IPS DF 4.7 (cell line): Measurements from ENCODE around the gene KRT78.
"Not testable (repeated sequence)": the region's sequence is repeated elsewhere in the genome, so short reads cannot be mapped to it uniquely, and the experiment has no call there.

Source experiments
- DNase-seq: peaks from one replicate; pipeline ENCODE4 v3.0.0-alpha.2; 2013; ENCODE audit warnings: low spot score; ENCODE audit errors: extremely low read depth

Gene KRT78, protein sequence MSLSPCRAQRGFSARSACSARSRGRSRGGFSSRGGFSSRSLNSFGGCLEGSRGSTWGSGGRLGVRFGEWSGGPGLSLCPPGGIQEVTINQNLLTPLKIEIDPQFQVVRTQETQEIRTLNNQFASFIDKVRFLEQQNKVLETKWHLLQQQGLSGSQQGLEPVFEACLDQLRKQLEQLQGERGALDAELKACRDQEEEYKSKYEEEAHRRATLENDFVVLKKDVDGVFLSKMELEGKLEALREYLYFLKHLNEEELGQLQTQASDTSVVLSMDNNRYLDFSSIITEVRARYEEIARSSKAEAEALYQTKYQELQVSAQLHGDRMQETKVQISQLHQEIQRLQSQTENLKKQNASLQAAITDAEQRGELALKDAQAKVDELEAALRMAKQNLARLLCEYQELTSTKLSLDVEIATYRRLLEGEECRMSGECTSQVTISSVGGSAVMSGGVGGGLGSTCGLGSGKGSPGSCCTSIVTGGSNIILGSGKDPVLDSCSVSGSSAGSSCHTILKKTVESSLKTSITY

DNA sequence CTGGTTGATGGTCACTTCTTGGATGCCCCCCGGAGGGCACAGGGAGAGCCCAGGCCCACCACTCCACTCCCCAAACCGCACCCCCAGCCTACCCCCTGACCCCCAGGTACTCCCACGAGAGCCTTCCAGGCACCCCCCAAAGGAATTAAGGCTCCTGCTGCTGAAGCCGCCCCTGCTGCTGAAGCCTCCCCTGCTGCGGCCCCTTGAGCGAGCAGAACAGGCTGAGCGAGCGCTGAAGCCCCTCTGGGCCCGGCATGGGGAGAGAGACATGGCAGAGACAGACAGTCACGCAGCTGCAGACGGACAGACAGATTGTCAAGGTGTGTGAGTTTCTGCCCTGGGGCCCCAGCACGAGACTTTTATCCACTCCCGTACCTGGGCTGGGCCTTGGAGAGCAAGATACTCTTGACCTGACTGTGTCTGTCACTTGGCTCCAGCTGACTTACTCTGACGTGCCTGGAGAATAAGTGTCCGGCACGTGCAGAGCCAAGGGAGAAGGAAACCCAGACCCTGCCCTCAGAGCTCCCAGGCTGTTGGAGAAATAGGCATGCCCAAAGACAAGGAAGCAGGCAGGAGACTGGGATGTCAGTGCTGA lies at the start of gene KRT78:
TSS of gene KRT78 (minus strand) at position 334 of the 595 bp plus-strand sequence. CDS start at position 270, 64 bp downstream.
- DNase-seq = no peak

DNA sequence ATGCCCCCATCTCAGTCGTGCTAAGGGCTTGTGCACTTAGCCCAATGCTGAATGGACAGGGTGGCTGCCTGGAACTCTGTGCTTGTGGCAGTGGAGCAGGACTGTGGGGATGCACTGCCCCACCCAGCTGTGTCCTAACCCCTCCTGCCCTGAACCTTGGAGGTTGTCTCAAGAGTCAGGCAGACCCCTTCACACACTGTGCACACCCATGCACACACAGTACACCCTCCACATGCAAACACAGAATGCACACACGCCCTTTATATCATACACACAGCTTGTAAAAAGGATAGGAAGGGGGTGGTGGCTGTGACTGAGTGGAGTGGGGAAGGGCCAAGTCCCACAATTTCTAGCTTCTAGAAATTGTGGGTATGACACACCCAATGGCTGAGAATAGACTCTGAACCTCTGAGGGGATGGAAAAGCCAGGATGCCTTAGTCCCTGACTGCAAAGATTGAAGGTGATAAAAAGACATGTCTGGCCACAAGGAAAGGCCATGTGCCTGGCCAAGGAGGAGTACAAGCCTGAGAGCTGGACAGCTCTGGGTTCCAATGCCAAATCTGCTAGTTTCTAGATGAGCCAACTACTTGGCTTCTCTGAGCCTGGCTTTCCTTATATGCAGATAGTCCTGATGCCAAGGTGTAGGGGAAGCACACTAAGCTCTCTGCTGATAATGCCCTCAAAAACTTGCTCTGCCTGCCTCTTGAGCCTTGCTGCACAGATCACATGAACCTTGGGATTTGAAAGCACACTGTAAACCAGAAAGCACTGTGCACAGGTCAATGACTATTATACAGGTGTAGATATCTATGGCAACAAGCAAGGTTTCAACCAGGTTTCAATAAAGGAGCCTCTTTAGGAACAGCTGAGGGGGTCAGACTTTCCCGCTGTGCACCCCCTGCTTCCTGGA lies 47.7 kb upstream of the KRT78 start:
- no peak for DNase-seq

DNA sequence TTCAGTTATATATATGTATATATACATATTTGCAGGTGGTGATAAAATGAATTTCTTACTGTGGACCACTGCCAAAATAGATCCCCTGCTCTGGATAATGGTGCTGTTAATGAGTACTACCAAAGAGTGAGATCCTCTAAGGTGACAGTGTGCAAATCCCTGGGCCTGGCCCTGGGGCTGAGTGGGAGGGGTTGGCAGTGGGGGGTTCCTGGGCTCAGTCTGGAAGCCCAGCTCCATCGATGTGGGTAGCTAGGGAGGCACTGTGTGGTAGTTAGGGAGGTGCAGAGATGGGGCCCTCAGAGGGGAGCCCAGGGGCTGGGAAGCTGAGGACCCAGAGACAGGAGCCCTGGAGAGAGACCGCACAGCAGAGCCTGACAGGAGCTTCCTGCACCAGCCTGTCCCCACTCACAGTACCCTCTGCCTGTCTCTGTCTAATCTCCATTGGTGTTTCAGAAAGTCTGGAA lies 47.0 kb upstream of the KRT78 start:
- DNase-seq = no peak

DNA sequence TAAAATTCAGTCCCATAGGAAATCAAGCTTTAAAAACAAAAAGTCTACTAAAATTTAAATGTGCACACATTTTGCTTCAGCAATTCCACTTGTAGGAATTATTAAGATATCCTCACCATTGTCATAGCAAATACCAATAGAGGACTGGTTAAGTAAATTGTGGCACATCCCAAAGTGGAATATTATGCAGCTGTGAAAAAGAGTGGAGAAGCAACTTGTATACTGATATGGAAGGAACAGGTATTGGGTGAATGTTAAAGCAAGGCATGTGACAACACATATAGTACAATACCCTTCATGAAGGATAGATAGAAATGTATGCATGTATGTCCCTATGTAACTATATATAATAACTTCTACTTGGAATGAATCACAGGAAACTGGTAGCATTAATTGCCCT lies 44.2 kb upstream of the KRT78 start:
- no peak for DNase-seq

DNA sequence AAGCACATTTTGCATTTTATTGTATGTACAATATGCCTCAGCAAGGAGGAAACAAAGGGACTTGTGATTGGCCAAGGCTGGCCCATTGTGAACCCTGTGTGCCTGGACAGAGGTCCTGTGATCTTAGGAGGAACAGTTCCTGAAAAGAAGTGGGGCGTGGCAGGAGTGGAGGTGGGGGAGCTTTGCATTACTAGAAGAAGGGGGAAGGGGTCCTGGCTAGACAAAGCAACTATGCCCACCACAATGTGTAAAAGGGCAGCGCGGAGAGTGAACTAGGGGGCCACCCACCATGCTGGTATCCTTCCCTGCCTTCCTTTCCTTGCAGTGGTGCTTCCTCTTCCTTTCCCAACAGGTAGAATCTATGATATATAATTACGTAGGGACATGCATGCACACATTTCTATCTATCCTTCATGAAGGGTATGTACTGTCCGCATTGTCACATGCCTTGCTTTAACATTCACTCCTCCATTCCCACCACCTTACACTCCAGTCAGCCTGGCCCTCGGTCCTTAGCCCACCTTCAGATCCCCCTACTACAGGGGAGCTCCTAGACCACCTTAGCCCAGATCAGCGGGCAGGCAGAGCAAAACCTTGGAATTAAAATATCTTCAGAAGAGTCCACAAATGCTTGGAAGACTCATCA lies 43.5 kb upstream of the KRT78 start:
- DNase-seq = no peak

DNA sequence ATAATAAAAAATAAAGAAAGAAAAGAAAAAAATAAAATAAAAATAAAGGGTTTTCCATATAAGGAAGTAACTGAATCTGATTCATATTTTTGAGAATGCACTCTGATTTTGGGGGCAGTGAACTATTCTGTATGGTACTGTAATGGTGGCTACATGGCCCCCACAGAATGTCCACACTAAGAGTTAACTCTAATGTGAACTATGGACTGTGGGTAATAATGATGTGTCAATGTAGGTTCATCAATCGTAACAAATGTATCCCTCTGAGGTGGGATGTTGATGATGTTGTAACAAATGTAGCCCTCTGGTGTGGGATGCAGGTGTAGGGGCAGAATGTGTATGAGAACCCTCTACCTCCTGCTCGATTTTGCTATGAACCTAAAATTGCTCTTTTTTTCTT lies 42.2 kb upstream of the KRT78 start:
- DNase-seq = no peak

DNA sequence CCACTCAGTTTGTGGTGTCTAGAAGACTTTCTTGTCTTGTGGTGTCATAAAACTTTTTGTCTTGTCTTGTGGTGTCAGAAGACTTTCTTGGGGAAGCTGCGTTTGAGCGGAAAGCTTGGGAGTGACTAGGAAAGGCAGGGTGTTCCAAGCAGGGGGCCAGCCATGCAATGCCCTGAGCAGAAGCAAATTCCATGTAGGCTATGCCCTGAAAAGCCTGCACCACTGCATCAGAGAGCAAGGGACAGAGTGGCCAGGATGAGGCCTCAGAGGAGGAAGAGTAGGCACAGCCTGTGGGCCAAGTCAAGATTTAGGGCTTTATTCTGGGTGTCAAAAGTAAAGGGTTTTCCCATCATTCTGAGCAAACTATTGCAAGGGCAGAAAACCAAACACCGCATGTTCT lies 41.6 kb upstream of the KRT78 start:
- DNase-seq = no peak

DNA sequence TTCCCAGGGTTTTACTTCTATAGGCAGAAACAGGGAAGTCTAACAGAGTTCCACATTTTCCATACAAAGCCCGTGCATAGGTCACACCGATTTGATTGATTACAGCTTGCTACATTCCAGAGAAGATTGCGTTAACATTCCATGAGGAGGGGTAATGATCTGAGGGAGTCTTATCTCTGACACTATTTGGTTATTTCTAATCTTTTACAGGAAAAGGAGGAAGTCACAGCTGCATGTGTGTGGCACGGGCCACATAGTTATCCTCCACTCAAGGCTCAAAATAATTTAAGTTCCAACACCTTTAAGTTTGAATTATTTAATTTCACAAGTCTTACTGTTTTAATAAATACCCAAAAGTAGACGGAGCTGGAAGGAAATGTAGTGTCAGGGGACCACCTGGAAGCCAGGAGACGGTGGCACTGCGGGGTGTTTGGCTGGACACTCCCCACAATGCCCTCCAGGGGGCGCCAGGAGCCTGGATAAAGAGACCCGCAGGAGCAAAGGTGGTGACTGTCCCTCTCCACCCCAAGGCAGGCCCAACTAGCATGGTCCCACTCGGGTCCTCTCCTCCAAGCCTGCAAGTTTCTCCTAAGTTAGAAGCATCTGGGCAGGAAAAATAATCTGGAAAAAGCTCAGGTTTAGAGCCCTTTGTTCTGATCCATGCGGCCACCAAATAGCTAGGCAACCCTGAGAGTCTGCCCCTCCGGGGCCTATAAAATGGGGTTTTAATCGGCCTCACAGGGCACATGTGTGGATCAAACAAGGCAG lies 35.9 kb upstream of the KRT78 start:
- DNase-seq = no peak

DNA sequence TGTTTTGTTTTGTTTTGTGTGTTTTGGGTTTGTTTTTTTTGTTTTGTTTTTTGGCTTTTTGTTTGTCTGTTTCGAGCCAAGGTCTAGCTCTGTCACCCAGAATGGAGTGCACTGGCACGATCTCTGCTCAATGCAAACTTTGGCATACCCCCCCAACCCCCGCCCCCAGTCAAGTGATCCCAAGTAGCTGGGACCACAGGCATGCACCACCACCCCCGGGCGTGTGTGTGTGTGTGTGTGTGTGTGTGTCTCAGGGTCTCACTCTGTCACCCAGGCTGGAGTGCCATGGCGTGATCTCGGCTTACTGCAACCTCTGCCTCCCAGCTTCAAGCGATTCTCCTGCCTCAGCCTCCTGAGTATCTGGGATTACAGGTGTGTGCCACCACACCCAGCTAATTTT lies 31.7 kb upstream of the KRT78 start:
- not testable (repeated sequence) for DNase-seq

DNA sequence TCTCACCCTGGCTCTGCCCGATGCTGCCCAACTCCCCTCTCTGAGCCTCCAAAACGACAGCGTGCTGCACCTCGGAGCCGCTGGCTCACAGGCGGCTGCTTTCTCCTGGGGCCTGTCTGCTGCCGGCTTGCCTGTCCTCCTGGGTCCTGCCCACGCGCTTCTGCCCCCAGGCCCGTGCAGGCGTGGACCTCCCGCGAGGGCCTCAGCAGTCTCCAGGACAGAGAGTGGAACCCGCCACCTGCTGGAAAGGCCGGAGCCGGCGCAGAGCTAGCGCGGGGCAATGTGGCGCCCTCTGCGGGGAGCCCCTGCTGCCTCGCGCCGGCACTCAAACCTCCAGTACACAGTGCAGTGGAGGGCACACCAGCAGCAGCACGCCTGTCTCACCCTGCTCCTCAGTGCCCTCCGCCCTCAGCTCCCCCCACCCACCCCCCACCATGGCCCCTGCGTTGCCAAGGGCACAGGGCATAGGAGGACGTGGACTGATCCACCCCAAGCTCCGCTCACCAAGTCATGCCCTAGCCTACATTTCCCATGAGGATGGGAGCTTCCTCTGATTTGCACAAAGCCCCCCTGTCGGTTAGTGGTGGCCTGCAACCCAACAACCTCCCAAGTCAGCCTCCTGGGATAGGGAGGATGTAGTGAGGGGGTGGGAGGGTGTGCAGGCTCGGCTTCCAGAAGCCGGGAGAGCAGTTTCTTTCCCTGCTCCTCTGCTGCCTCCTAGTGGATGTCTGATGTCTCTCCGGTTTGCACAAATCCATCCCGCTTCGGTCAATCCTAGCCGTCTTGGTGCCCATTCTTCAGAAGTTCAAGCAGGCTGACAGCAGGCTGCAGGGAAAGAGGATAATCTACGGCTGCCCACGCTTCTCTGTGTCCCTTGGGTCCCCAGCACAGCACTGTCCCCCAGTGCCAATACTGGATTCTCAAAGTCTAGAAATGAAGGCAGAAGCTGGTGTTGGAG lies 30.9 kb upstream of the KRT78 start:
- peak; percentile 98 for DNase-seq

DNA sequence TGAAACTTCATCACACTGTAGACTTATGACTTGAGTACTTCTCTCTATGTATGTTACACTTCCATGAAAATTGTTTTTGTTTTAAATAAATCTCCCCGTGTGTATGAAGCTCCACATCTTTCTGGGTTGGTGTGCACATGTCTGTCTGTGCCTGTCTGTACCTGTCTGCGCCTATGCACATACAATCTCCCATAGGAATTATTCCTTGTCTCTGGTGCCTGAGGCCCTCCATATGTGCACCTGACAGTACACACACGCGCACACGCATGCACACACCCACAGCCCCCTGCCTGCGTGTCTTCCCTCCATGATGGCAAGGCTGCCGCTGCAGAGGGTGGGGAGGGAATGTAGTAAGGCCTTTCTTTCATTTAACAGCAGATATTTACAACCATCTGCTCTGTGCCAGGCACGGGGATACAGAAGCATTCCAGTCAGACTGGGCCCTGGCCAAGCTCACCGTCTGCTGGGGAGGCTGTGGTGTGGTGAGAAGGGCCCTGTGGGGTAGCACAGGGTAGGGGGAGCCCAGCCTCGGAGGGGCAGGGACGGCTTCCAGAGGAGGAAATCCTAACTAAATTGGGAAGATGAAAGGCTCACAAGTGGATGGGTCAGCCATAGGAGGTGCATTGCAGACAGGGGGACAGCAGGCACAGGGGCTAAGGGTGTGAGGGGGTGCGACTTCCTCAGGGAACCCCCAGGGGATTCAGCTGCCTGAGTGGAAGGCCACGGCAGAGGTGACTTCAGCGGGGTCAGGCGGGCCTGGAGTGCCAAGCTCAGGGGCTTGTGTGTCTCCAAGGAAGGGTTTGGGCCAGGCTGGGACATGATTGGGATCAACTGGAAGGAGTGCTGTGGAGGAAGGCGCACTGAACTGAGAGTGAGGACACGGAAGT lies 30.0 kb upstream of the KRT78 start:
- no peak for DNase-seq

DNA sequence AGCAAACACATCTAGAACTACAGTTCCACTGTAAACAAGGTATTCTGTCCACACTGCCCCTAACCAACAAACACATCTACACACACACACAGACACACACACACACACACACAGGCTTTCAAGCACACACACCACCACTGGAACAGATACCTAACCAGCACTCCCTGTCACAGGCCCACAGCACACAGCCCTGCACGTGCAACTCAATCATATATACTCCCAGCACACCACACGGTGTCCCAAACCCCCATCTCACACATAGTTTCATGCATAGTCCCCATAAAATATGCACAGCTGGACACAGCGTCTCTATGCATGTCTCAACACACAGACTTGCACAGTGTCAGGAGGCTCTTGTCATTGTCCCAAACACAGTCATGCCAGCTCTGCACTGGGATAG lies 28.4 kb upstream of the KRT78 start:
- no peak for DNase-seq

DNA sequence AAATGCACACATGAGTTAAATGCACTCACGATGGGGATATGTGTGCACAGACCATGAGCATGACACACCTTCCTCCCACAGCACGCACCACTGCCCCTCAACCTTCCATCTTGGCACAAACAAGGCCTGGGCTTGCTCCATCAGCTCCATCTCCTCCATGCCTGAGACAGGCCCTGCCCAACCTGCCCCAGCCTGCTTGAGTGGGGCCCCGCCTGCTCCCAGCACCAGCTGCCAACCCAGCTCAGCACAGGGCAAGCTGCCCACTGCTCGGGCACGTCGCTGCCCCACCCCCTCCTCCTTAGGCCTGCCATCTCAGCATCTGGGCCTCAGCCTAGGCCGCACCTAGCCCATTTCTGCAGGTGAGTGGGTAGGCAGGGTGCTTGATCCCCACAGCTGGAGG lies 27.6 kb upstream of the KRT78 start:
- DNase-seq = no peak

DNA sequence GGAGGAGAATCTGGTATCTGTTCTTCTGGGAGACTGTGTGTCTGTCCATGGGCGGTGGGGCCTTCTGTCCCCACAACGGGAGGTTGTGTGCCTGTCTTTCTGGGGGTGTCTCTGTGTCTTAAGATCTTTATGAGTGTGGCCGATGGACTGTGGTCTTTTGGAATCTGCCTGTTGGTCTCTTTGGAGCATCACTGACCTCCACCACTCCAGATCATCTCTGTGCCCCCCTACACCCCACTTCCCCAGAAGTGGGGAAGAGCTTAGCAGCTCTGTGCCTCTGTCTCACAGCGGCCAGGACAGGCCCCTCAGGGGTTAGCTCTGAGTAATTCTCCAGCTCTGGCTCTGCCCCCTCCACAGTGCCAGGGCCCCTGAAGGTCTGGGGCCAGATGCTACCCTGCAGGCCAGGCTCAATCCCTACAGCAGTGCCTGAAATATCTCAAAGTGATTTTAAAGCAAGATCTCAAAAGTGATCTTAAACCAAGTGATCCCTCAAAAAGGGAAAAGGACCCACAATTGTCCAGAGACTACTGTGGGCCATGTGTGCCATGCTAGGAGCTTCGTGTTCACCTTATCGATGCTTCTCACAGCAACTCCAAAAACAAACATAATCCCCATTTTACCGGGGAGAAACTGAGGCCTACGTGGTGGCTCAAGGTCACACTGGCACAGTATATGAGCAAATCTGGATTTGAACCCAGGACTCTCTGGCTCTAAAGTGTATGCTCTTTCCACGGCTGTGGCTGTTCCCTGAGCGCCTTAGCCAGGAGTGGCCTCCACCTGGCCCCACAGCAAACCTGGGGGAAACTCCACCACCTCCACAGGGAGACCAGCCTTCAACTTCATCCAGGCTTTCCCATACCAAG lies 26.0 kb upstream of the KRT78 start:
- no peak for DNase-seq

DNA sequence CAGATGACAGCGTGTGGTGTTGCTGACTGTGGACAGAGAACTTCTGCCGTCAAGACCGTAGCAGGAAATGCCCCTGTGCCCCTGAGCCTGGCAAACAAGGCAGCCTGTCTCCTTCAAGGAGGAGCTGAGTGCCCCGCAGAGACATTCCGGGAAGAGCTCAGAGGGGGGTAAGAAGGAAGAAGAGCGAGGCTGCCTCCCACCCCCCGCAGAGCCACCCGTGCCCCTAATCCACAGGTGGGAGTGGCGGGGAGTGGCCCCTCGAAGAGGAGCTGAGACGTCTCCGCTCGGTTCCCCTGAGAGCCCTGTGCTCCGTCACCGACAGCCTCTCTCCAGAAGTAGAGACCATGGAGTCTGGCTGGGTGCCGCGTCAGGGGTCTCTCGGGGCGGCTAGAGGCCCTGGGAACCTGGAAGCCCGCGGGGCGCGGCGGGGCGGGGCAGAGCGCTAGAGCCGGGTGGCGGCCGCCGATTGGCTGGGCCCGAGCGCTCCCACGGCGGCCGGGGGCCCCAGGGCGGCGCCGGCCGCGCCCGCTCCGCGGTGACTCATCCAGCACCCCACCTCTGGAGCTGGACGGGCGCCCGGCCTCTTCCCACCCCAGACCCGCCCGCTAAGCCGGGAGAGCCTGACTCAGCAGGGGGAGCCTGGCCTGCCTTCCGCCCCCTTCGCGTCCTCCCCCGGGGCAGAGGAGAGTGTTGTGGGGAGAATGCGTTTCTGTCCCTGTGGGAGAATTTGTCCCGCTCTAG lies 25.2 kb upstream of the KRT78 start:
- DNase-seq = no peak

DNA sequence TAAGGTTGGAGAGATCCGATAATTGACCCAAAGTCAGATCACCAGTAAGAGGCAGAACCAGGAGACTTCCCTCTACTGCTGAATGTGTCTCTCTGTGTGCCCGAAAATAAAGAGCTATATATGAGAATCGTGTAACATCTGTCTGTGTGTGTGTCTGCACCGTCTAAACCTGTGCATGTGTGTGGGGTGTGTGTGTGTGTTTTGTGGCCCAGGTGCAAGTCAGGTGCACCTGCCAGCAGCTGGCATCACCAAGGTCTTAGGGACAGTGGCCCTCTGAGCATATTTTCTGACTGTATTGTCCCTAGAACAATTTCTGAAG lies 24.7 kb upstream of the KRT78 start:
- DNase-seq = no peak
